GM12865 (cell line): ENCODE measurements around the gene VIPR2.

Source experiments
- DNase-seq: peaks from one replicate; pipeline ENCODE4 v3.0.0; 2010; ENCODE audit warnings: low read depth
- H3K4me3 ChIP-seq: 2 replicates; pipeline ENCODE4 v1.5.1; 2011; ENCODE audit warnings: mild to moderate bottlenecking, low read depth, low read length, control low read depth
- CTCF ChIP-seq: IDR thresholded peaks from 2 replicates; pipeline ENCODE4 v1.5.1; 2011; ENCODE audit warnings: low read length, control low read depth, low read depth, inconsistent platforms; ENCODE audit not compliant: insufficient read depth; ENCODE audit errors: missing control alignments

The VIPR2 gene

GRCh38 chr7:159146084-159146858, 1.6 kb upstream of the VIPR2 start:
- DNase-seq = no peak
- no peak overlapping the region for H3K4me3 ChIP-seq
- no peak for TF ChIP-seq CTCF

GRCh38 chr7:159145490-159145855, 806 bp upstream of the VIPR2 start:
- DNase-seq = no peak
- TF ChIP-seq CTCF = no peak
- H3K4me3 ChIP-seq = no peak overlapping the region

GRCh38 chr7:159143780-159144757, 598 bp downstream of the VIPR2 start:
- H3K4me3 ChIP-seq = no peak overlapping the region
- no peak for TF ChIP-seq CTCF
- no peak for DNase-seq

- H3K4me3 ChIP-seq = no peak overlapping the region
- DNase-seq = no peak
- TF ChIP-seq CTCF = no peak
Observed at GRCh38 chr7:159142730-159143129, 1.9 kb downstream of the VIPR2 start.

- no peak for TF ChIP-seq CTCF
- DNase-seq = no peak
- H3K4me3 ChIP-seq = no peak overlapping the region
Observed at GRCh38 chr7:159142199-159142598, 2.5 kb downstream of the VIPR2 start.

- TF ChIP-seq CTCF = no peak
- no peak overlapping the region for H3K4me3 ChIP-seq
- DNase-seq = no peak
Observed at GRCh38 chr7:159141660-159142059, 3.0 kb downstream of the VIPR2 start.

GRCh38 chr7:159141167-159141566, 3.5 kb downstream of the VIPR2 start:
- DNase-seq = no peak
- TF ChIP-seq CTCF = no peak
- H3K4me3 ChIP-seq = no peak overlapping the region
